ENCODE results near the gene TRIM45. TPM values are rescaled to one million over a fixed set of nuclear protein-coding genes. Genes with fewer than 3 reads are reported as not detected.

TRIM45 gene
- total and polyA plus RNA-seq, 2 of the 13 experiments (the other 11 are each of a cell fraction or from before 2014, with no cell fraction given), result 1.9 to 2.3 TPM

DNA sequence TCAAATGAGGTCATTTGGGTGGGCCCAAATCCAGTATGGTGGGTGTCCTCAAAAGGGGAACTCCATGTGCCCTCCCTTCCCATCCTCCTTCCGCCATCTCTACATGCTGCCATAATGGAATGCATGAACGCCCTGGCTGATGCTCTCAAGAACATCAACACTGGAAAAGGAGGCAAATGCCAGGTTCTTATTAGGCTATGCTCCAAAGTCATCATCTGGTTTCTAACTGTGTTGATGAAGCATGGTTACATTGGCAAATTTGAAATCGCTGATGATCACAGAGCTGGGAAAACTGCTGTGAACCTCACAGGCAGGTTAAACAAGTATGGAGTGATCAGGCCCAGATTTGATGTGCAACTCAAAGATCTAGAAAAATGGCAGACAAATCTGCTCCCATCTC lies 16.6 kb upstream of the TRIM45 start (continued):
- TF ChIP-seq AGO2 (optimal IDR thresholded peaks at IDR 0.05; ENCODE audit: low read depth, low read length), result no peak
- TF ChIP-seq SMAD9 (CRISPR knock-in tag; IDR thresholded peaks at IDR 0.05), result no peak
- no peak for TF ChIP-seq EP300 (IDR thresholded peaks at IDR 0.05; ENCODE audit: low read depth in 2 of 2, low read length in 2 of 2)
- no peak for TF ChIP-seq EP300 (CRISPR knock-in tag; IDR thresholded peaks at IDR 0.05; ENCODE audit: borderline replicate concordance)

GRCh38 chr1:117137281-117137855 lies 15.8 kb upstream of the TRIM45 start:
- H3K4me1 ChIP-seq (ENCODE audit: insufficient read depth, low read length), result no peaks in the 10 kb centered on the region
- H4K20me1 ChIP-seq (ENCODE audit: insufficient read depth, low read length), result no peaks in the 10 kb centered on the region
- 8% methylated on average over 3 of the region's 3 CpGs for WGBS (ENCODE audit: low lambda C conversion rate)
- TF ChIP-seq ZBTB7A (CRISPR knock-in tag; IDR thresholded peaks at IDR 0.05) (no peak), ZBTB21 (CRISPR knock-in tag; IDR thresholded peaks at IDR 0.05) (no peak), ZNF780A (CRISPR knock-in tag; IDR thresholded peaks at IDR 0.05) (no peak), ZNF788 (CRISPR knock-in tag; IDR thresholded peaks at IDR 0.05; ENCODE audit: borderline replicate concordance) (no peak), ZNF44 (CRISPR knock-in tag; IDR thresholded peaks at IDR 0.05) (no peak), ETV6 (CRISPR knock-in tag; conservative IDR thresholded peaks at IDR 0.05) (no peak), HNRNPH1 (optimal IDR thresholded peaks at IDR 0.05; ENCODE audit: low read depth, low read length) (no peak), ZSCAN12 (CRISPR knock-in tag; IDR thresholded peaks at IDR 0.05) (no peak), RBFOX2 (IDR thresholded peaks at IDR 0.05; ENCODE audit: low read depth, low read length) (no peak), SNRNP70 (IDR thresholded peaks at IDR 0.05; ENCODE audit: low read depth, low read length) (no peak), GABPA (IDR thresholded peaks at IDR 0.05; ENCODE audit: low read depth, low read length) (no peak), GABPA (CRISPR knock-in tag; IDR thresholded peaks at IDR 0.05; ENCODE audit: low read depth) (no peak), ZNF615 (CRISPR knock-in tag; IDR thresholded peaks at IDR 0.05; ENCODE audit: borderline replicate concordance) (no peak), ZNF225 (CRISPR knock-in tag; IDR thresholded peaks at IDR 0.05) (no peak)
- TF ChIP-seq, protein P1, sequence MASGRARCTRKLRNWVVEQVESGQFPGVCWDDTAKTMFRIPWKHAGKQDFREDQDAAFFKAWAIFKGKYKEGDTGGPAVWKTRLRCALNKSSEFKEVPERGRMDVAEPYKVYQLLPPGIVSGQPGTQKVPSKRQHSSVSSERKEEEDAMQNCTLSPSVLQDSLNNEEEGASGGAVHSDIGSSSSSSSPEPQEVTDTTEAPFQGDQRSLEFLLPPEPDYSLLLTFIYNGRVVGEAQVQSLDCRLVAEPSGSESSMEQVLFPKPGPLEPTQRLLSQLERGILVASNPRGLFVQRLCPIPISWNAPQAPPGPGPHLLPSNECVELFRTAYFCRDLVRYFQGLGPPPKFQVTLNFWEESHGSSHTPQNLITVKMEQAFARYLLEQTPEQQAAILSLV (CRISPR knock-in tag; IDR thresholded peaks at IDR 0.05; ENCODE audit: borderline replicate concordance), result no peak
- TF ChIP-seq, protein P2, sequence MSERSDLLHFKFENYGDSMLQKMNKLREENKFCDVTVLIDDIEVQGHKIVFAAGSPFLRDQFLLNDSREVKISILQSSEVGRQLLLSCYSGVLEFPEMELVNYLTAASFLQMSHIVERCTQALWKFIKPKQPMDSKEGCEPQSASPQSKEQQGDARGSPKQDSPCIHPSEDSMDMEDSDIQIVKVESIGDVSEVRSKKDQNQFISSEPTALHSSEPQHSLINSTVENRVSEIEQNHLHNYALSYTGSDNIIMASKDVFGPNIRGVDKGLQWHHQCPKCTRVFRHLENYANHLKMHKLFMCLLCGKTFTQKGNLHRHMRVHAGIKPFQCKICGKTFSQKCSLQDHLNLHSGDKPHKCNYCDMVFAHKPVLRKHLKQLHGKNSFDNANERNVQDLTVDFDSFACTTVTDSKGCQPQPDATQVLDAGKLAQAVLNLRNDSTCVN (CRISPR knock-in tag; IDR thresholded peaks at IDR 0.05; ENCODE audit: borderline replicate concordance), result no peak
- intact Hi-C loops (cut with micrococcal nuclease; ENCODE audit: unreplicated experiment), result no loop called here
- H2AFZ ChIP-seq (ENCODE audit: low read length), result no peak overlapping the region
- in situ Hi-C loops (cut with HindIII; ENCODE audit: extremely low pct_ligation_motif_present, low pct_unique_long_range_greater_than_20kb), result loop anchor here (25.0 kb wide), 1 partner anchor 150 kb away; no protein-coding TSS in a partner anchor
- no peak overlapping the region for H3K27ac ChIP-seq (ENCODE audit: extremely low read length, insufficient read depth, low read length)
- ATAC-seq (no peak), DNase-seq (ENCODE audit: low spot score) (no peak), FAIRE-seq (no peak)
- ChIA-PET POLR2A (no interaction called here), CTCF (ENCODE audit: low intra/inter-chr PET ratio, low total read pairs) (no interaction called here)
- no peaks in the 10 kb centered on the region for H3K9me3 ChIP-seq (ENCODE audit: low read length)
- no peak overlapping the region for H3K4me2 ChIP-seq (ENCODE audit: low read depth, low read length)
- BruUV-seq (replicated peaks), result no TSS peak
- H3K4me3 ChIP-seq (replicated peaks in 1 of 3; ENCODE audit: insufficient read depth in 1 of 3, low read depth in 2 of 3, low read length in 3 of 3), result no peak overlapping the region
- H3K79me2 ChIP-seq (ENCODE audit: insufficient read depth, low read length), result no peaks in the 10 kb centered on the region
- H3K9ac ChIP-seq (ENCODE audit: insufficient read depth, low read depth, low read length), result no peak overlapping the region
- H3K27me3 ChIP-seq (ENCODE audit: control insufficient read depth in 1 of 2, insufficient read depth in 2 of 2, low read length in 2 of 2), result no peaks in the 10 kb centered on the region
- no peaks in the 10 kb centered on the region for H3K36me3 ChIP-seq (replicated peaks in 1 of 2; ENCODE audit: control insufficient read depth in 1 of 2, insufficient read depth in 2 of 2, low read length in 2 of 2)

Measured in HepG2 (cell line).